NCI-H748 (cell line): ENCODE results near the gene TBC1D22A.
"Not testable (repeated sequence)": the region's sequence is repeated elsewhere in the genome, so short reads cannot be mapped to it uniquely, and the experiment has no call there.

Source experiments
- DNase-seq: peaks from one replicate; lab custom pipeline; 2025; ENCODE audit not compliant: unreplicated experiment; lab: John Stamatoyannopoulos, UW

Gene TBC1D22A

DNA sequence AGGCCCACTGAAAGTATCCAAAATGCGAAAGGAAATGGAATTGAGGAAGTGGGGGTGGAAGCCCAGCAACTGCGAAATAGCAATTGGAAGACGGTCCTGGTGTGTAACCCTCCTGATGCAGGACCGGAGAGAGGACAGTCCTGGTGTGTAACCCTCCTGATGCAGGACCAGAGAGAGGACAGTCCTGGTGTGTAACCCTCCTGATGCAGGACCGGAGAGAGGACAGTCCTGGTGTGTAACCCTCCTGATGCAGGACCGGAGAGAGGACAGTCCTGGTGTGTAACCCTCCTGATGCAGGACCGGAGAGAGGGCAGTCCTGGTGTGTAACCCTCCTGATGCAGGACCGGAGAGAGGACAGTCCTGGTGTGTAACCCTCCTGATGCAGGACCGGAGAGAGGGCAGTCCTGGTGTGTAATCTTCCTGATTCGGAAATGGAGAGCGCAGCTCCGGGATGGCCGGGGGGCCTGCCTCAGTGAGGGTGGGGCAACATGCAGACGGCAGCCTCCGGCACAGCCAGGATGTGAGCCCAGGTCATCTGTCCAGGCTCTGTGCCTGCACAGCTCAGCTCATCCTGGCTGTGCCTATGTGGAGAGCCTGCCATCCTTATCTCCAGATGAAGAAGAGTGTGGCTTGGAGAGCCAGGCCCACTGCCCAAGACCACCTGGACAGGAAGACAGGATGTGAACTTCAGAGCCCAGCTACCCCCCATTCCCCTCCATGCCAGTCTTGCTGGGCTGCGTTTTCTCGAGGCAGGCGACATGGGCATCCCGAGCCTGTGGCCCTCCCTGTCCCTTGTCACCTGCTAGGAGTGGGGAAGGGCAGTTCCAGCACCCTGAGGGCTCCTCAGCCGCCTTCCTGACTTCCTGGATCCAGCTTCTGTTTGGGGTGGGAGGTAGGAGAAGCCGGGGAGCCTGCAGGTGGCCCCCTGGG lies 408.3 kb downstream of the TBC1D22A start:
- not testable (repeated sequence) for DNase-seq

DNA sequence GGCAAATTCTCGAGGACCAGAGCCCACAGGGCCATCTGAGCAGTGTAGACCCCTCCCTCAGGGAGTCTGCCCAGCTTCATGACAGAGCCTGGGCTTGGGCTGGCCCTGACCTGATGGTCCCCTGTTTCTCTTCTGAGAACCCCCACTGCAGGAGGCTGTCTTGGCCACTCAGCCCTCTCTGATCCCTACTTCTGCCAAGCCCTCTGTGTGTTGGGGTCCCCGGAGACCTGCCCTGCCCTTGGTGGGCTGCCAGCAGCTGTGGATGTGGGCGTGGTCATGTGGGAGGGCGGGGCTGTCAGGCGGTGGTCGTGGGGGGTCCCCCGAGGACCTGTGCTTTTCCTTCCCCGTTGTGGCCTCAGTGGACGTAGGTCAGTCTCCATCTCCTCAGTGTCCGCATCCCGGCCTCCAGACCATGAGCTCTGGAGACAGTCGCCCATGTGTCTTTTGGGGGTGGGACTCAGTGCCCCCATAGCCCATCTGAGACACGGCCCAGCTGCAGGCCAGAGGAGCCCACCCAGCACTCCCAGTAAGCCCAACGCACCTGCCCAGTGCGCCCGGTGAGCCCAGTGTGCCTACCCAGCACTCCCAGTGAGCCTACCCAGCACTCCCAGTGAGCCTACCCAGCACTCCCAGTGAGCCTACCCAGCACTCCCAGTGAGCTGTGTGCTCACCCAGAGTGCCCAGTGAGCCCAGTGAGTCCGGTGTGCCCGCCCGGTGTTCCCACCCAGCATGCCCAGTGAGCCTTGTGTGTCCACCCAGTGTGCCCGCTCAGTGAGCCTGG lies 409.2 kb downstream of the TBC1D22A start:
- no peak for DNase-seq

DNA sequence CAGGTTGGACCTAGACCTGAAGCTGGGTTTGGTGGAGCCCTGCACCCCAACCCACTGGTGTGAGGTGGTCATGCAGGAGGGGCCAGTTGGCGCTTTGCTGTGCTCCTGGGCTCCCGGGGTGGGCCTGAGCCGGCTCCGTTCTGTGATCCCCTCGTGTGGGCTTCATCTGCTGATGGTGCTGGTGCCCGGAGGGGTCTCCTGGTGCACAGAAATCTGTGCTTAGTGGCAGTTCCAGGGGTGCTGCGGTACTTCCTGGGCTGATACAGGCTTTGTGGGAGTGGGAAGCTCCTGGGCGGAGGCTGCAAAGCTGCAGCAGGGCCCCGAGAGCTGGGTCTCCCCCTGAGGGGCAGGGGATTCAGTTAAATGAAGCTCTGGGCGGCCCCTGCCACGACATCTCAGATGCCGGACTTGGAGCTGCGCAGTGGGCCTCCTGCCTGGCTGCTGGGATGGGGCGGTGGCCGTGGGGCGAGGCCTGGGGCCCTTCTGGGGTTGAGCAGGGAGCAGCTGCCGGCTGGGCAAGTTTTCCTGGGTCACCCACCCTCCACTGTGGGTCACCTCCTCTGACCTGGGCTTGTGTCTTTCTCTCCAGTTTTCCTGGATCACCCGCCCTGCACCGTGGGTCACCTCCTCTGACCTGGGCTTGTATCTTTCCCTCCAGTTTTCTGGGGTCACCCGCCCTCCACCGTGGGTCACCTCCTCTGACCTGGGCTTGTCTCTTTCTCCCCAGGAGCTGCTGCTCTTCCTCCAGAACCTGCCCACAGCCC lies 410.5 kb downstream of the TBC1D22A start:
- no peak for DNase-seq

DNA sequence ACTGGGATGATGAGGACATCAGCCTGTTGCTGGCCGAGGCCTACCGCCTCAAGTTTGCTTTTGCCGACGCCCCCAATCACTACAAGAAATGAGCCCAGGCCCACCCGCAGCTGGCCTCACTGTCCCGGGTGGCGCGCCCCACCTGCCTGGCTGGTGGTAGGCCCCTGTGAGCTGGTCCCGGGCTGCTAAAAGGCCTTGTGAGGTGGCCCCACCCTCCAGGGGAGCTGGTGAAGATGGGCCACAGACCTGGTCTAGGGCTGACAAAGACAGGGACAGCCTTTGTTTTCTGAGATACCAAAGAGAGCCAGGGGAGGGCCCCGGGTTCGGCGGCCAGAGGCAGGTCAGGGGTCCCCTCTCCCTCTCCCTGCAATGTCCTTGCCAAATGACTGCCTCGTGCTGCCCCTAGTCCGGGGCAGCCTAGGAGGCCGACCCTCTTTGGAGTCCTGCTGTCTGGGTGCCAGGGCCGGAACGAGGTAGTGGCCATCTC lies 411.1 kb downstream of the TBC1D22A start:
- no peak for DNase-seq

DNA sequence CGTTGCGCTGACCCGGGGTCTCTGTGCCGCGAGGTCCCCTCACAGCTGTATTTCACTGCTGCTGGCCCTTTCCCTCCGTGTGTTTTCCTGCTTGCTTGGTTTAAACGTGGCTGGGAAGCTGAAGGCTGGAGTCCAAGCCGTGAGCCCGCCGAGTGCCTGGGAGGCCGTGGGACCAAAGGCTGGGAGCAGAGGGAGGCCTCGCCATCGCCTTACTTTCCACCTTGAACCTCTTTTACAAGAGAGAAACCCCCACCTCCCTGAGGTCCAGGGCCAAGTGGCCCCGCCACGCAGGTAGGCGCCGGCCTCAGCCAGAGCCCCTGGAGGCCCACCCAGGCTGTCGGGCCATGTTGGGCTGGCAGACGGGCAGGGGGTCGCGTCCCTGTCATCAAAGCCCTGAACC lies 411.6 kb downstream of the TBC1D22A start:
- no peak for DNase-seq

DNA sequence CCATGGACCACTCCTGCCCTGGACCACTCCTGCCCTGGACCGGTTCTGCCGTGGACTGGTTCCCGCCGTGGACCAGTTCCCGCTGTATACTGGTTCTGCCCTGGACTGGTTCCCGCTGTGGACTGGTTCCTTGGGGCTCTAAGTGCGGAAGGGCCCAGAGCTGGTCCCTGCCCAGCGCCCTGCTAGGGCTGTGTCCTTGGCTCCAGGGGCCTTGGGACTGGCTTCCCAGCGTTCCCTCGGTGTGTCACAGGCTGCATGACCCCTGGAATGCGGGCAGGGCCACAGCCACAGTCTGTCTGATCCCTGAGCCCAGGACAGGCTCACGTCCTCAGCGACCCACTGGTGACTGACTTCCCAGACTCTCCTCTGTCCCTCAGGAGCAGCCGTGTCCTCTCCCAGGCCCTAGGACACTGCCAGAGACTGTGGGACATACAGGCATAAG lies 412.2 kb downstream of the TBC1D22A start:
- DNase-seq, result no peak

DNA sequence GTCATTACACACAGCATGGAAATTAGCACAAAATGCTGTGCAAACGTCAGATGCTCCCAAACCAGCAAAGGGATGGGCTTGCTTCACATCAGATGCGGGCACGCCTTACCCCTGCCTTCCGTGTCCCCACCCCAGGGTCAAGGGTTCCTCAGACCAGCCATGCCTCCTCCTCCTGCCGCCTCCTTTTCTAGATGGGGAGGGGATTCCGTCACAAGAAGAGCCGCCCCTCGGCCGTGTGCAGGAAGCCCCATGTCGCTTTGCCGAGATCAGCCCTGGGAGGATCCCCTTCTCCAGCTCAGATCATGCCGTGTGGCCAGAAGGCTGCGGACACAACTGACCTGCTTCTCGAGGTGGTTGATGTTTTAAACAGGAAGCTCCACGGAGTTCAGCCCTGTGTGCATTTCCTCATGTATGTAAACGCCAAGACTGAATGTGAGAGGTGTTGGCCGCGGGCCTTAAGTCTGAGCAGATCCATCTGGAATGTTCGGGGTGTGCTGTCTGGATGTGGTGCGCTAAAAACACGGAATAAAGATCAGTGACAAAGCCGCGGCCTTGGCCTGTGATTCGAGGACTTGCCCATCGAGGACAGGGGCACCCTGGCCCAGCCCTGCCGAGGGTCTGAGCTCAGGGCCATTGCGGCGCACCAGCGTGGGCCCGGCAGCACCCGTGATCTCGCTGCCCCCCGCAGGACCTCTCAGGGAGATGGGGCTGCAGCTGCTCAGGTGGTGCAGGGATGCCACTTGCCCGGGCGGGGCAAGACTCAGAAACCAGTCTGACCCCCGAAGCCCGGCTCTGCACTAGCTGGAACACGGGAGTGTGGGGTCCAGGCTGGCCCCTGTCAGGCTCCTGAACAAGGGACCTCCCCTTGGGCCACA lies 412.9 kb downstream of the TBC1D22A start:
- no peak for DNase-seq

DNA sequence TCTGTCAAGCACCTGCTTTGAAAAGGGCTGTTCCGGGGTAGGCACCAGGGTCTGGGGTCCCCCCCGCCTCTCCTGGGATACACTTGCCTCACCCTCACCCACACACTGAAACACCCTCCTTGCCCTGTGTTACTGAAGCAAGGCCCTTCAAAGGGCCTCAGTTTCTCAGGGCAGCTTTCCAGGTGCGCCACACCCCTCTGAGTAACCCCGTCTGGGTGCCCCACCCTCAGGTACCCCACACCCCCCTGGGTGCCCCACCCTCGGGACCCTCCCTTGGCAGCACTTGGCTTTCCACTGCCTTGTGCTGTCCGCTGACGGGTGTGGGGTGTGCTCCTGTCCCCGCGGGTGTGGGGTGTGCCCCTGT lies 413.6 kb downstream of the TBC1D22A start:
- no peak for DNase-seq

DNA sequence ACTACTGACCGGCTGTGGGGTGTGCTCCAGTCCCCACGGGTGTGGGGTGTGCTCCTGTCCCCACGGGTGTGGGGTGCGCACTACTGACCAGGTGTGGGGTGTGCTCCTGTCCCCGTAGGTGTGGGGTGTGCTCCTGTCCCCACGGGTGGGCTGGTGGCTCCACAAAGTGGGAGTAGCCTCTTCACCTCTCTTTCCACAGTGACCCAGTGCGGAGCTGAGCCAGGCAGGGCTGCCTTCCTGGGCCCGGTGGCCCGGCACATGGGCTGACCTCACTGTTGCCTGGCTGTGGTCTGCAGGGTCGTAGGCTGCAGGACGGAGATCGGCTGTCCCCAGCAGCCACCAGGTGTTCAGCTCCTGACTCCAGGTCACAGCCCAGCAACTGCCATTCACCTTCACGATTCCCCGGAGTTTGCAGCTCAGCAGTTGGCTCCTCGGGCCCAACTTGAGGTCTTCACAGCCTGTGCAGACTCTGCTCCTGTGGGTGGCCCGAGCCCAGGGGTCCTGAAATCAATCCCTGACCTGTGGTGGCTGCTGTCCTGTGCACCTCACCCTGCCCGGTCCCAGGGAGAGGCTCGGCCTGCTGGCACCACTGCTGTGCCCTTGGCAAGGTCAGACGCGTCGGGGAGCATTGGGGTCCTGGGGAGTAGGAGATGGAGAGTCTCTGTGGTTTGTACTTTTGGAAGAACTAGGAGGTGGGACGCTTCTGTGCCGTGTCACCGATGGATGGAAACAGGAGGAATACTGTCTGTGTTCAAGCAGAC lies 414.3 kb downstream of the TBC1D22A start:
- DNase-seq, result no peak

DNA sequence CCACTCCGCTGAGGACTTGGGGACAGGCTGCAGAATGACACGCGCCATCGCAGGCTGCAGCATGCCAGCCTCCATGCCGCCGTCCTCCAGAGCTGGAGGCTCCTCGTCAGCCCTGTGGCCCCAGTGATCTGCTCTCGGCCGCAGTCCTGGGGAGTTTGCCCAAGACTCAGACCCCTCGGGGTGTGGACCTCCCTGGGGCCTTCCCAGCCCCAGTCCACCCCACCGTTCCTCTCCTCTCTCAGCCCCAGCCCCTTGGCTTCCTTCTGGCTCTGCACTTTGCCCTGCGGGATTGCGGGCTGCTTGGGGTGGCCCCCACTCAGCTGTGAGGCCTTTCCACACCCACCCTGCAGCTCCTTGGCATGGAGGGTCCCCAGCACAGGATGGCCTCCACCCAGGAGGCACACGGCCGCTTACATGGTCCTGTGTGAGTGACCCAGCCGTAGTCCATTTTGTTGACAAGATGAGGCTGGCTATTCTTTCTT lies 414.9 kb downstream of the TBC1D22A start:
- DNase-seq, result no peak

DNA sequence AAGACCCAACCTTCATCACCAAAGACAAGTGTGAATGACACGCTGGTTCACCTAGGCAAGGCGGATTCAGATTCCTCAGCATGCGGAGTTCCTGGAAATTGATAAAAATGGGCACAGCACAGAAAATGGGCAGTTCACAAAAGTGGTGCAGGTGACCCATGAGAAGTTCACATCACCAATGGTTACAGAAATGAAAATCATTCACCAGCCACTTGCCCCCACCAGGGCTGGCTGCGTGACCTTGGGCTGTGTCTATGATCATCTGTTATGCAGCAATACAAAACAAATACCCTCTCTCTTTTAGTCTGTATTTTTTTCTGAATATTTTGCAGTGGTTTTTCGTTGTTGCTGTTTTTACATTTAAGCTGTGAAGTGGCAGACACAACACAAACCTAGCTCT lies 415.9 kb downstream of the TBC1D22A start:
- no peak for DNase-seq

DNA sequence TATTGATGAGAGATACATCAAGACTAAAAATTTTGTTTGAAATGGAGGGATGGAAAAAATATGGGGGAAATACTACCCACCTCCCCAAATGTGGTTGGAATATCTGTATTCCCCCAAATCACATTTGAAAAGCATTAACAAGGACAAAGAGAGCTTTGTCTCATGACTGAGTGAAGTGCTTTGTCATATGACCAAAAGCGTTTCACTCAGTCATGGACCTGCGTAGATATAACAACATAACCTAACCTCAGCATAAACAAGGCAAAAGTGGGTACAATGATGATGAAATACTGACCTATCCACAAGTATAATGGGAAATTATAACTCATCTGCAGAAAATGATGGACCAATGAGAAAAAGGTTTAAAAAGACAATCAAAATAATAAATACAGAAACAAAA lies 418.3 kb downstream of the TBC1D22A start:
- DNase-seq, result no peak

DNA sequence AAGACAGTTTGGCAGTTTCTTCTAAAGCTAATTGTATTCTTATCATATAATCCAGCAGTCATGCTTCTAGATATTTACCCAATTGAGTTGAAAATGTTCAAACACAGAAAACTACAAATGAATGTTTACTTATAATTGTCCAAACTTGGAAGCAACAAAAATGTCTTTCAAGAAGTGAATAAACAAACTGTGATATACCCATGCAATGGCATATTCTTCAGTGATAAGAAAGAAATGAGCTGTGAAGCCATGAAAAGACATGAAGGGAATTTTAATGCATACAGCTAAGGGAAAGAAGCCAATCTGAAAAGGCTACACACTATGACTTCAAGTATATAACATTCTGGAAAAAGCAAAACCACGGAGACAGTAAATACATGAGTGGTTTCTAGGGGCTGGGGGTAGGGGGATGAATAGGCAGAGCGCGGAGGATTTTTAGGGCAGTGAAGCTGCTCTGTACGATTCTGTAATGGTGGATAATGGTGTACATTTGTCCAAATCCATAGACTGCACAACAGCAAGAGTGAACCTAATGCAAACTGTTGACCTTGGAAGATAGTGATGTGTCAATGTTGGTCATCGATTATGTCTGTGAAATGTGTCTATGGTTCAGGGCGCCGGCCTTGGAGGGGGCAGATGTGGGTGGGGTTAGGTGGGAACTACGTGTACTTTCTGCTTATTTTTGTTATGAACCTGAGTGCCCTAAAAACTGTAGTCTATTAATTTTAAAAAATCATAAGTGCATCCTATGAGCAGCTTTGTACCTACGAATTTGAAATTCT lies 424.9 kb downstream of the TBC1D22A start:
- no peak for DNase-seq

DNA sequence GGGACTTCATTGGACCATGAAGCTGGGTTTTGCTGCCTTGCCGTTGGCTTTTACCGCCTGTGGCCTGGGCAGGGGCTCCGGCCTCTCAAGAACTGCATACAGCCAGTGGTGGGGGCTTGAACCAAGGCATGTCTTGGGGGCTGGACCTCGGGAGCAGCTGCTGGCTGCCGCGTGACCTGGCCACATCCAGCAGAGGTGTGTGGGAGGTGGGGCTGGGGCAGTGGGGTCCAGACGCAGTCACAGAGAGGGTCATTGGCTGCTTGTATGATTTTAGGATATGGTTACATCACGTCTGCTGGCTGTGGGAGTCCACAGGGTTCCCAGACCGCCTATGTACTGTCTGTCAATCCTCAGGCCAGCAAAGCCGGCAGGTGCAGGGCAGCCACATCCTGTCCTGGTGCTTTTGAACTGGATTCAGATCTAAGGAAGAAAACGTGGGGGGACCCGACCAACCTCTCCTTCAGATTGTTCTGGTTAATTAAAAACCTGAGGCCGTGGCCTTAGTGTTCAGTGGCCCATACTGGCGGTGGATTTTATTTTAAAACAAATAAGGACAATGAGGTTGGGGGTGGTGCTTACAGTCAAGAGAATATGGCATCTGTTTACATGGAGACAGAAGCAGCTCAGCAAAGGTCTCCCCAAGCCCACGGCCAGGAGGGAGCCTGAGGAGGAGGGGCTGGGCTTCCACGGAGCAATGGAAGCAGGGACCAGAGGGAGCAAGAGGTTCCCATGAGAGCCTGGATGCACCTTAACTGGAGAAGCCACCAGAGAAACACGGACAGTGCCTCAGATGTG lies 426.0 kb downstream of the TBC1D22A start:
- peak; percentile 22 for DNase-seq

DNA sequence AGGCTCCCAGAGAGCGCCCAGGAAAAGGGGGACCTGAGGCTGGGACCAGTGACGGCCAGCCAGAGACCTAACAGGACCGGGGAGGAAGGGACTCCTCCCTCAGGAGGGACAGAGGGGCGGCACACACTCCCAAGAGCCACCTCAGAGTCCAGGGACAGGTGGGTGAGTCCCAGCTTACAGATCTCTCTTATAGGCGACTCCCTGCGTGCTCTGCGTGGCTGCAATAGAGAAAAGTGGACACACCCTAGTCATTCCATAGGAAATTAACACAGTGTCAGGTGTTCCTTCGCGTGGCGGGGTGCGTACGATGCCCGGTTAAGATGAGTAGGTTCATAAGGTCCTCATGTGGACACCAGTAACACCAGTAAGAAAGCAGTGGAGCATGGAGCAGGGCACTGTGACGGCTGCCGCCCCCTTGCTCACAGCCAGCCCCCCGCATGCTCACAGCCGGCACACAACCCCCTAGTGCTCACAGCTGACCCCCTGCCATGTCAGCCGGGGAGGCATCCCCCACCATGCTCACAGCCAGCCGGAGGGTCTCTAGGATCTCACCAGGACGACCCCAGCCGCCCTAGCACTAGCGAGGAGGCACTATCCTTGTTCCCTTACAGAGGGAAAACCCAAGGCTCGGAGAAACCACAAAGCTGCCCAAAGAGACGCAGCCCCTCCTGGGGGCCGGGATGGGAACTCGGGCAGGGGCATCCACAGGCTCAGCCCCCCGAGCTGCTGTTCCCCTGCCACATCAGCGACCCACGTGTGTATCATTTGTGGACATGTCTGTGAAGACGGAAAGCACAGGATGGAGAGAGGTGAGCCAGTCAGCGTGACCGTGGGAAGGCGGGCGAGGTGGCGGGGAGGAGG lies 426.8 kb downstream of the TBC1D22A start:
- DNase-seq, result no peak

DNA sequence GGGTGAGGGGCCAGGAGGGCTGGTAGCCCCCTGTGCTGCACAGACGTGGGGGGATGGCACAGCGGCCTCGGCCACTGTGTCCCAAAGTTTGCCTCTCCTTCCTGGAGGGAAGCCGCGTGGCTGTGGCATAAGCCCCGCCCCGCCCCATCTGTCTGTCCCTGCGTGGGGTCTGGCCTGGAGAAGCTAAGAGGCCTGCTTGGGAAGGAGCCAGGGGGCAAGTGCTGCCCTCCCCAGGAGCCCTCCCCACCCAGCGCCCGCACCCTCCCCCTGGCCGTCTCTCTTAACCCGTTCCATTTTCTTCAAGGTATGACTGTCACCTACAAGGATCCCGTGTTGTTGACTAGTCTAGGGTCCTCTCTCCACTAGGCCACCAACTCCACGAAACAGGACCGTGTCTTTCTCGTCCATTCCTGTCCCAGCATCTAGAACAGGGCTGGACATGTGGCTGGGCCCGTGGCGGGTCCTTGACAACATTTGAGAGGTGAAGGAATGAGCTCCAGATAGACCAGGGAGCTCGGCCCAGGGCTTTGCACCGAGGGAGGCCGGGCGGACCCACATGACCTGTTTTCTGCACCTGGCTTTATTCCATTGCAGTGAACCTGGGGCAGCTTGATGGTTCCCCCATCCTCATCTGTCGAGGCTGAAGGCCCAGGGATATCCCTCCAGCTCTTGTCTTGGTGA lies 428.0 kb downstream of the TBC1D22A start:
- DNase-seq, result no peak
